HEK293T (cell line): ENCODE measurements around the gene HLA-DOA.

Experiments
- CTCF ChIA-PET: fragments of 350-600 bp; formaldehyde crosslinking; extraction: SDS; loops from one replicate; lab custom pipeline; 2021; ENCODE audit warnings: antibody characterized with exemption, inconsistent platforms; lab: Yijun Ruan, JAX
- POLR2A ChIA-PET: fragments of 350-600 bp; formaldehyde crosslinking; extraction: SDS; loops from one replicate; lab custom pipeline; 2020; ENCODE audit warnings: antibody characterized with exemption, inconsistent platforms; lab: Yijun Ruan, JAX
- DNase-seq: peaks from one replicate; pipeline ENCODE4 v3.0.0; 2012; ENCODE audit warnings: mixed read lengths; ENCODE audit errors: extremely low spot score
- ARNT ChIP-seq: fragments of 450-650 bp; IDR thresholded peaks from 2 replicates; pipeline ENCODE4 v1.6.1; 2017; ENCODE audit warnings: mild to moderate bottlenecking
- BHLHE40 ChIP-seq: fragments of 450-650 bp; IDR thresholded peaks from 2 replicates; pipeline ENCODE4 v1.6.1; 2016; ENCODE audit warnings: mild to moderate bottlenecking, moderate library complexity, borderline replicate concordance
- CTBP1 ChIP-seq: fragments of 450-650 bp; IDR thresholded peaks from 2 replicates; pipeline ENCODE4 v1.6.1; 2016; ENCODE audit warnings: borderline replicate concordance
- ELF4 ChIP-seq: fragments of 450-650 bp; IDR thresholded peaks from 2 replicates; pipeline ENCODE4 v1.6.1; 2017; ENCODE audit warnings: antibody characterized with exemption
- FOXA1 ChIP-seq: fragments of 450-650 bp; IDR thresholded peaks from 2 replicates; pipeline ENCODE4 v1.6.1; 2016; ENCODE audit warnings: mild to moderate bottlenecking
- FOXK2 ChIP-seq: fragments of 450-650 bp; IDR thresholded peaks from 2 replicates; pipeline ENCODE4 v1.6.1; 2016; ENCODE audit warnings: mild to moderate bottlenecking
- FOXM1 ChIP-seq: fragments of 450-650 bp; IDR thresholded peaks from 2 replicates; pipeline ENCODE4 v1.6.1; 2017; ENCODE audit warnings: mild to moderate bottlenecking, borderline replicate concordance
- HDGF ChIP-seq: fragments of 450-650 bp; IDR thresholded peaks from 2 replicates; pipeline ENCODE4 v1.6.1; 2017; ENCODE audit warnings: antibody characterized with exemption, borderline replicate concordance
- L3MBTL2 ChIP-seq: fragments of 450-650 bp; conservative IDR thresholded peaks from 2 replicates; pipeline ENCODE4 v1.6.1; 2016; ENCODE audit warnings: mild to moderate bottlenecking
- LEF1 ChIP-seq: fragments of 450-650 bp; IDR thresholded peaks from 2 replicates; pipeline ENCODE4 v1.6.1; 2017; ENCODE audit warnings: mild to moderate bottlenecking, borderline replicate concordance
- NFRKB ChIP-seq: fragments of 450-650 bp; IDR thresholded peaks from 2 replicates; pipeline ENCODE4 v1.6.1; 2016; ENCODE audit warnings: mild to moderate bottlenecking, moderate library complexity
- SP1 ChIP-seq: fragments of 450-650 bp; IDR thresholded peaks from 2 replicates; pipeline ENCODE4 v1.6.1; 2017
- SUZ12 ChIP-seq: fragments of 450-650 bp; IDR thresholded peaks from 2 replicates; pipeline ENCODE4 v1.6.1; 2016; ENCODE audit warnings: mild to moderate bottlenecking
- TARDBP ChIP-seq: fragments of 450-650 bp; IDR thresholded peaks from 2 replicates; pipeline ENCODE4 v1.6.1; 2016
- ZNF384 ChIP-seq: fragments of 450-650 bp; IDR thresholded peaks from 2 replicates; pipeline ENCODE4 v1.6.1; 2016
- TF ChIP-seq, protein P1 (sequence below): fragments of 450-650 bp; IDR thresholded peaks from 2 replicates; pipeline ENCODE4 v1.6.1; 2016

The HLA-DOA gene

DNA sequence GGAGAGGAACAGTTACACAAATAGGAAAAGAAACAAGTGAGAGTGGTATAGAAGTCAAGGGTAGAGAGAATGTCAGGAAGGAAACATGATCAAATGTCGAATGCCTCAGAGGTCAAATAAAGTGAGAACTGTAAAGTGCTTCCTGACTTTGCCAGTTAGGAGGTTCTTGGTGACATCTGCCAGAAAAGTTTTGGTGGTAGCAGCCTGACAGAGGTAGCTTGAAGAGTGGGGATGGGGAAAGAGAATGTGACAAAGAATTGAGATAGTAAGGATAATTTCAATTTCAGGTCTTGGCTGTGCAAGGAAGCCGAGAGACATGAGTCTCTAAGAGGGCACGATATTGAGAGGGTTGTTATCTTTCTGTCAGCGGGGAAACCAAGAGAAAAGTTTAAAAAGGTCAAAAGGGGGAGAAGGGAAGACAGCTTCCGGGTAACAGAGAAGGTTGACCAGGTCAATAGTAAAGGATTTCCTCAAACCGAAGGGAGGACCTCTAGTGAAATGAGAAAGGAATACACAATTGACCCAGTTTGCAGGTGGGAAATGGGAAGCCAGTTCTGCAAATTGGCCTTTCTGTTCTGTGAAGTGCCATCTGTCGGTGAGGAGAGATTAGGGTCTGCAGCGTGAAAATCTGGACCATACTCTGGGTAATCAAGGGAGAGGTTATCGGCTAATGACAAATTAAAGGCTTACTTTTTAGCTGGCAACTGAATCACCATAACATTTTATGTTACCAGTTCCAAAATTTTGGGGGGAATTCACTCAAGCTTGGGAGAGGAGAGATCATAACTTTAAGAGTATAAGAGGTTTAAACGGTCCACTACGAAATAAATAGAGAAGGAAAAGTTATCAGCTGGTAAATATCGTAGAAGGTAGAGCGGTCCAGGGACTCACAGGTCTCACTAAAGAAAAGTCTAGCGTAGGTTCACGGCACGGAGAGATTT lies 42.0 kb downstream of the HLA-DOA start:
- DNase-seq = no peak
- ChIA-PET CTCF (interaction anchor here (0.5 to 4.4 kb wide), 6 partner anchors 13 to 129 kb away, joined by 3 to 23 read pairs (median 4); partner anchors contain the start of genes HLA-DMA and TAP2), POLR2A (interaction anchor here (1.3 to 10.4 kb wide), 4 partner anchors 12 to 74 kb away, joined by 3 to 369 read pairs (median 187); partner anchors contain the start of gene HLA-DMA)
- no peak for TF ChIP-seq FOXA1
- no peak for TF ChIP-seq SUZ12
- no peak for TF ChIP-seq L3MBTL2
- no peak for TF ChIP-seq ARNT
- no peak for TF ChIP-seq ELF4
- TF ChIP-seq FOXM1 = no peak
- no peak for TF ChIP-seq LEF1

DNA sequence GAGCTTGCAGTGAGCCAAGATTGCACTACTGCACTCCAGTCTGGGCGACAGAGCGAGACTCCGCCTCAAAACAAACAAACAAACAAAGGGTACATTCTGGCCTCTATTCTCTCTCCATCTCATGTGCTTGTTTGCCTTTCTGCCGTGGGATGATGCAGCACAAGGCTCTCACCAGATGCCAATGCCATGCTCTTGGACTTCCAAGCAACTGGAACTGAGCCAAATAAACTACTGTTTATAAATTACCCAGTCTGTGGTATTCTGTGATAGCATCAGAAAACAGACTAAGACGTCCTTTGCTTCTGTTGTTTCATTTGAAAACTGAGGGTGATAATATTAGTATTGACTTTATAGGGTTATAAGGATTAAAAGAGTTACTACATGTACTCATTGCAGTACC lies 44.6 kb downstream of the HLA-DOA start:
- ChIA-PET CTCF (interaction anchor here (2.3 kb wide), 1 partner anchor 11 kb away, joined by 23 read pairs; the partner anchor contains the start of gene HLA-DMA), POLR2A (interaction anchor here (1.9 to 10.4 kb wide), 3 partner anchors 7 to 71 kb away, joined by 4 to 166 read pairs (median 18); partner anchors contain the start of gene HLA-DMA)
- DNase-seq = no peak
- TF ChIP-seq ELF4 (no peak), BHLHE40 (no peak), NFRKB (no peak), FOXM1 (no peak), TARDBP (no peak), L3MBTL2 (no peak), SP1 (no peak), LEF1 (no peak), FOXK2 (no peak), ARNT (no peak), CTBP1 (no peak), HDGF (no peak), SUZ12 (no peak), FOXA1 (no peak), ZNF384 (no peak)
- TF ChIP-seq, protein P1, sequence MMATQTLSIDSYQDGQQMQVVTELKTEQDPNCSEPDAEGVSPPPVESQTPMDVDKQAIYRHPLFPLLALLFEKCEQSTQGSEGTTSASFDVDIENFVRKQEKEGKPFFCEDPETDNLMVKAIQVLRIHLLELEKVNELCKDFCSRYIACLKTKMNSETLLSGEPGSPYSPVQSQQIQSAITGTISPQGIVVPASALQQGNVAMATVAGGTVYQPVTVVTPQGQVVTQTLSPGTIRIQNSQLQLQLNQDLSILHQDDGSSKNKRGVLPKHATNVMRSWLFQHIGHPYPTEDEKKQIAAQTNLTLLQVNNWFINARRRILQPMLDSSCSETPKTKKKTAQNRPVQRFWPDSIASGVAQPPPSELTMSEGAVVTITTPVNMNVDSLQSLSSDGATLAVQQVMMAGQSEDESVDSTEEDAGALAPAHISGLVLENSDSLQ = no peak

DNA sequence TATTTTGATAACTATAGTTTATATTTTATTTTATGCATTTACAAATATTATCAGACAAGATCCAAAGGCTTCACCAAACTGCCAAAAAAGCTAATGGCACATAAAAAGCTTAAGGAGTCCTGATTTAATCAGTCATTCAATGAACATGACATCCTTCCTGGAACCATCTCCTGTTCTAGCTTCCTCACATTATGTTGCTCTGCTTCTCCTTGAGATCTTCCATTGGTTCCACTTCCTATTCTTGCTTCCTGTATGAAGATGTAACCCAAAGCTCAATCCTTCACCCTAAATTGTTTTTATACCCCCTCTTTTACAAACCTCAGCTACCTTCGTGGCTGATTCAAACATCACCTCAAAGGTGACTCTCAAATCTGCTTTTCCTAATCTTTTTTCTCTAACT lies 45.5 kb downstream of the HLA-DOA start:
- ChIA-PET POLR2A (interaction anchor here (0.9 to 3.2 kb wide), 3 partner anchors 8 to 20 kb away, joined by 4 to 18 read pairs (median 5); partner anchors contain the start of gene HLA-DMA), CTCF (interaction anchor here (2.3 kb wide), 1 partner anchor 10 kb away, joined by 23 read pairs; the partner anchor contains the start of gene HLA-DMA)
- DNase-seq = no peak
- TF ChIP-seq ZNF384 (no peak), TARDBP (no peak), FOXA1 (no peak), HDGF (no peak), ARNT (no peak)
- TF ChIP-seq, protein P1 = no peak

DNA sequence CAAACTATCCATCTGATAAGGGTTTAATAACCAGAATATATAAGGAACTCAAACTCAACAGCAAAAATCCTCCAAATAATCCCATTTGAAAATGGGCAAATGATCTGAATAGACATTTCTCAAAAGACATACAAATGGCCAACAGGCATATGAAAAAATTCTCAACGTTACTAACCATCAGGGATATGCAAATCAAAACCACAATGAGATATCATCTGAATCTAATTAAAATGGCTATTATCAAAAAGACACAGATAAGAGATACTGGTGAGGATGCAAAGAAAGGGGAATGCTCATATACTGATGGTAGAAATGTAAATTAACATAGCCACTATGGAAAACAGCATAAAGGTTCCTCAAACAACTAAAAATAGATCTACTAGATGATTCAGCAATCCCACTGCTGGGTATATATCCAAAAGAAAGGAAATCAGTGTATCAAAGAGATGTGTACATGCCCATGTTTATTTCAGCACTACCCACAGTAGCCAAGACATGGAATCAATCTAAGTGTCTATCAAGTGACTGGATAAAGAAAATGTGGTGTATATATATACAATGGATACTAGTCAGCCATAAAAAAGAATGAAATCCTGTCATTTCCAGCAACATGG lies 47.1 kb downstream of the HLA-DOA start:
- ChIA-PET CTCF (interaction anchor here (0.6 to 0.8 kb wide), 2 partner anchors 124 to 1568 kb away, joined by 3 read pairs; partner anchors contain the start of gene TAP2), POLR2A (interaction anchor here (3.2 kb wide), 1 partner anchor 9 kb away, joined by 18 read pairs; no protein-coding TSS in a partner anchor)
- no peak for DNase-seq
- TF ChIP-seq FOXM1 (no peak), NFRKB (no peak), ELF4 (no peak), CTBP1 (no peak), FOXA1 (no peak)
- TF ChIP-seq, protein P1 = no peak

DNA sequence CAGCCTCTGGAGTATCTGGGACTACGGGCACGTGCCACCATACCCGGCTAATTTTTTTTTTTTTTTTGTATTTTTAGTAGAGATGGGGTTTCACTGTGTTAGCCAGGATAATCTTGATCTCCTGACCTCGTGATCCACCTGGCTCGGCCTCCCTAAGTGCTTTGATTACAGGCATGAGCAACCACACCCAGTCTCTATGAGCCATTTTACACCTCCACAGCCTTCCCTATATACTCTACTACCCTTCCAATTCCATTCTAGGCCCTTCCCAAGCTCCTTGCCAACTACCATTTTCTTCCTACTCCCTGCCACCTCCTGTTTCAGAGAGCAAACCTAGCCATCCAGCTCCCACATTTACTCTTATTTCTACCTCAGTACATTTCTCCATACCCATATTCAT lies 48.8 kb downstream of the HLA-DOA start:
- DNase-seq = no peak
- ChIA-PET POLR2A (interaction anchor here (11.8 kb wide), 1 partner anchor 9 kb away, joined by 208 read pairs; the partner anchor contains the start of gene BRD2), CTCF (no interaction called here)
- TF ChIP-seq FOXM1 (no peak), LEF1 (no peak), ELF4 (no peak), HDGF (no peak), NFRKB (no peak), ARNT (no peak), SP1 (no peak), FOXK2 (no peak), TARDBP (no peak)
- TF ChIP-seq, protein P1 = no peak
